GM23248 (cell line): ENCODE data around the gene CLDN10. TPM values are rescaled to one million over a fixed set of nuclear protein-coding genes. Genes with fewer than 3 reads are reported as not detected.

ENCODE experiments used
- DNase-seq: peaks from one replicate; pipeline ENCODE4 v3.0.0-alpha.2; 2015
- H2AFZ ChIP-seq: fragments of 200-600 bp; sonication (generic); 2 replicates; pipeline ENCODE4 v1.6.1; 2016; ENCODE audit warnings: antibody characterized with exemption
- H3F3A ChIP-seq: fragments of 200-600 bp; sonication (generic); 2 replicates; pipeline ENCODE4 v1.6.1; 2016; ENCODE audit warnings: mild to moderate bottlenecking, antibody characterized with exemption, mixed run types; ENCODE audit not compliant: insufficient read depth
- H3K27ac ChIP-seq: fragments of 200-600 bp; sonication (generic); 2 replicates; pipeline ENCODE4 v1.5.1; 2016; ENCODE audit warnings: mild to moderate bottlenecking
- H3K27me3 ChIP-seq: fragments of 200-600 bp; sonication (generic); replicated peaks from 2 replicates; pipeline ENCODE4 v1.6.1; 2016; ENCODE audit warnings: mild to moderate bottlenecking; ENCODE audit not compliant: insufficient read depth
- H3K36me3 ChIP-seq: fragments of 200-600 bp; sonication (generic); 2 replicates; pipeline ENCODE4 v1.6.1; 2016; ENCODE audit warnings: low read depth, mild to moderate bottlenecking
- H3K4me1 ChIP-seq: fragments of 200-600 bp; sonication (generic); 2 replicates; pipeline ENCODE4 v1.6.1; 2016; ENCODE audit warnings: mild to moderate bottlenecking; ENCODE audit not compliant: insufficient read depth
- H3K4me2 ChIP-seq: fragments of 200-600 bp; sonication (generic); one replicate; pipeline ENCODE4 v1.6.1; 2016; ENCODE audit warnings: mild to moderate bottlenecking; ENCODE audit not compliant: unreplicated experiment
- H3K4me3 ChIP-seq: fragments of 200-600 bp; sonication (generic); 2 replicates; pipeline ENCODE4 v1.5.1; 2016; ENCODE audit warnings: mild to moderate bottlenecking
- H3K79me2 ChIP-seq: fragments of 200-600 bp; sonication (generic); 2 replicates; pipeline ENCODE4 v1.6.1; 2016; ENCODE audit warnings: mild to moderate bottlenecking; ENCODE audit not compliant: insufficient read depth
- H3K9ac ChIP-seq: fragments of 200-600 bp; sonication (generic); 2 replicates; pipeline ENCODE4 v1.6.1; 2016; ENCODE audit warnings: mild to moderate bottlenecking
- H3K9me2 ChIP-seq: fragments of 200-600 bp; sonication (generic); 2 replicates; pipeline ENCODE4 v1.6.1; 2016; ENCODE audit warnings: mixed run types, mild to moderate bottlenecking, moderate library complexity; ENCODE audit not compliant: insufficient read depth
- H3K9me3 ChIP-seq: fragments of 200-600 bp; sonication (generic); one replicate; pipeline ENCODE4 v1.6.1; 2017; ENCODE audit warnings: low read depth
- H4K20me1 ChIP-seq: fragments of 200-600 bp; sonication (generic); 2 replicates; pipeline ENCODE4 v1.6.0; 2016; ENCODE audit not compliant: insufficient read depth
- EZH2 ChIP-seq: fragments of 200-600 bp; sonication (generic); IDR thresholded peaks from 2 replicates; pipeline ENCODE4 v1.6.1; 2018; ENCODE audit warnings: antibody characterized with exemption, mild to moderate bottlenecking; ENCODE audit not compliant: insufficient read depth, poor library complexity, severe bottlenecking
- EZH2phosphoT487 ChIP-seq: fragments of 200-600 bp; sonication (generic); IDR thresholded peaks from 2 replicates; pipeline ENCODE4 v1.6.1; 2018; ENCODE audit warnings: antibody characterized with exemption, moderate library complexity, mild to moderate bottlenecking, low read depth; ENCODE audit not compliant: insufficient read depth
- WGBS, 2 experiments: methylation state at CpG; one replicate each; pipeline ENCODE4 v1.1.6; 2015 to 2017; ENCODE audit warnings: low lambda C conversion rate in 2 of 2, low coverage in 1 of 2; ENCODE audit errors: missing lambda C conversion rate in 2 of 2; 5-methylcytosine and 5-hydroxymethylcytosine counted together
- in situ Hi-C: fragments of 300-500 bp; cut with MboI; formaldehyde crosslinking; loops from 2 replicates; pipeline ENCODE4 v1.15.0; 2020
- polyA plus RNA-seq: library from polyadenylated mRNA; unstranded; fragments of >200 nt; fragmentation: Nextera tagmentation; extraction: Ambion mirVana; gene quantifications from 2 replicates; pipeline ENCODE4 v1.2.1, GENCODE V29; 2016
- total RNA-seq: library from RNA; depleted of rRNA; stranded (reverse); fragments of >200 nt; shearing (Covaris generic); gene quantifications from 2 replicates; pipeline ENCODE4 v1.2.3, GENCODE V29; 2014; rRNA removed

Gene CLDN10, protein sequence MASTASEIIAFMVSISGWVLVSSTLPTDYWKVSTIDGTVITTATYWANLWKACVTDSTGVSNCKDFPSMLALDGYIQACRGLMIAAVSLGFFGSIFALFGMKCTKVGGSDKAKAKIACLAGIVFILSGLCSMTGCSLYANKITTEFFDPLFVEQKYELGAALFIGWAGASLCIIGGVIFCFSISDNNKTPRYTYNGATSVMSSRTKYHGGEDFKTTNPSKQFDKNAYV
- total RNA-seq (not detected in 2 replicates), polyA plus RNA-seq (0.20 TPM in 1 of 2 replicates, not detected in the other)

DNA sequence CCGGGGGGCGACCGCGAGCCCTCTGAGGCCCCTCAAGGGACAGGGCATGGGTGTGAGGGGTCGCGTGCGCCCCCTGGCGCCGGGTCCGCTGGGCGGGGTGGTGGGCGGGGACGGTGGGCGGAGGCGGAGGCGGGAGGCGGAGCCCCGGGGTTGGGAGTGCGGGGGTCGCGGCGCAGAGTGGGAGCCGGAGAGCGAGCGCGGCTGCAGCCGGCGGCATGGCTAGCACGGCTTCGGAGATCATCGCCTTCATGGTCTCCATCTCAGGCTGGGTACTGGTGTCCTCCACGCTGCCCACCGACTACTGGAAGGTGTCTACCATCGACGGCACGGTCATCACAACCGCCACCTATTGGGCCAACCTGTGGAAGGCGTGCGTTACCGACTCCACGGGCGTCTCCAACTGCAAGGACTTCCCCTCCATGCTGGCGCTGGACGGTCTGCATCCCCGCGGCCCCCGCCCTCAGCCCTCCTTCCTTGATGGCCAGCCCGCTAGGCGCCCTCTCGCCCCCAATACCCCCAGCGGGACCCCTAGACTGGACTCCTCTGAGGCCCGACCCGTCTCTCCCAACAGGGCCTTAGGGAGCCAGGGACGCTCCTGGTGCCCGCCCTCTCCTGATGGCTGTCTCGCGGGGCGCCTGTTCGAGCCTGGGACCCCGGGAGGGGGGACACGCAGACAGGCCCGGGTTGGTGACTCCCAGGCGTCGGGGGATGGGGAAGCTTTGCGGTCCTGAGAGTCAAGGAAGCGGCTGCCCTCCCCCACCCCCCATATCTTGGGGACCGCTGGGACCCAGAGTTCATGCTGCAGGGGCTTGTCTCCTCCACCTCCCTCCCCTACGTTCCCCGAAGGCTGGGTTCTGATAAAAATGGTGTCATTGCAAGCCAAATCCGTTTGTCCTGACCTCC lies at the start of gene CLDN10:
TSS of gene CLDN10 (plus strand) at position 182 of the 903 bp plus-strand sequence. CDS start at position 216, 34 bp downstream.
- Histone ChIP-seq H3K9me2 (no peaks in the 10 kb centered on the region), H2AFZ (no peak within 1 kb of the TSS), H3K9ac (no peak within 1 kb of the TSS), H3K27me3 (peaks cover 85% of the 10 kb centered on the region), H3K9me3 (no peaks in the 10 kb centered on the region), H3F3A (no peaks in the 10 kb centered on the region), H3K36me3 (no peaks in the 10 kb centered on the region), H3K4me3 (no peak within 1 kb of the TSS), H3K4me2 (no peak within 1 kb of the TSS), H3K79me2 (no peaks in the 10 kb centered on the region), H3K4me1 (no peaks in the 10 kb centered on the region), H3K27ac (no peak within 1 kb of the TSS), H4K20me1 (no peaks in the 10 kb centered on the region)
- 4 to 5% methylated on average over 22 to 68 of the region's 70 CpGs for WGBS, 2 experiments
- in situ Hi-C loops = no loop called here
- DNase-seq = no peak
- TF ChIP-seq EZH2 = peak; percentile 83
- TF ChIP-seq EZH2phosphoT487 = no peak

DNA sequence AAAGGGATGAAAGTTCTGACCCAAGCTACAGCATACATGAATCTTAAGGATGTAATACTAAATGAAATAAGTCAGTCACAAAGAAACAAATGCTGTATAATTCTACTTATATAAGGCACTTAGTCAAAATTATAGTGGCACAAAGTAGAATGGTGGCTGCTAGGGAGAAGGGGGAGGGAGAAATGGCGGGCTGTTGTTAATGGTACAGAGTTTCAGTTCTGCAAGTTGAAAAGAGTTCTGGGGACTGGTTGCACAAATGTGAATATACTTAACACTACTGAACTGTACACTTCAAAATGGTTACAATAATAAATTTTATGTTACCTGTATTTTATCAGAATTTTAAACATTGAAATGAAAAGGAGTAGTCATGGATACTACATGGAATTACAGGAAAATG lies 48.9 kb upstream of the CLDN10 start:
- no peaks in the 10 kb centered on the region for H4K20me1 ChIP-seq
- H3F3A ChIP-seq = no peaks in the 10 kb centered on the region
- H3K4me1 ChIP-seq = no peaks in the 10 kb centered on the region
- in situ Hi-C loops = no loop called here
- H3K4me2 ChIP-seq = no peak overlapping the region
- no peaks in the 10 kb centered on the region; the same call in 1 of the 2 replicates for H3K27me3 ChIP-seq
- H2AFZ ChIP-seq = no peak overlapping the region
- no peaks in the 10 kb centered on the region for H3K79me2 ChIP-seq
- H3K36me3 ChIP-seq = no peaks in the 10 kb centered on the region
- TF ChIP-seq EZH2phosphoT487 (no peak), EZH2 (no peak)
- no peak overlapping the region for H3K9ac ChIP-seq
- no peak overlapping the region for H3K27ac ChIP-seq
- whole genome bisulfite sequencing, 2 experiments = 43 to 65% methylated on average over 1 of the region's 1 CpG
- no peak overlapping the region for H3K4me3 ChIP-seq
- H3K9me2 ChIP-seq = no peaks in the 10 kb centered on the region
- H3K9me3 ChIP-seq = no peaks in the 10 kb centered on the region
- no peak for DNase-seq

DNA sequence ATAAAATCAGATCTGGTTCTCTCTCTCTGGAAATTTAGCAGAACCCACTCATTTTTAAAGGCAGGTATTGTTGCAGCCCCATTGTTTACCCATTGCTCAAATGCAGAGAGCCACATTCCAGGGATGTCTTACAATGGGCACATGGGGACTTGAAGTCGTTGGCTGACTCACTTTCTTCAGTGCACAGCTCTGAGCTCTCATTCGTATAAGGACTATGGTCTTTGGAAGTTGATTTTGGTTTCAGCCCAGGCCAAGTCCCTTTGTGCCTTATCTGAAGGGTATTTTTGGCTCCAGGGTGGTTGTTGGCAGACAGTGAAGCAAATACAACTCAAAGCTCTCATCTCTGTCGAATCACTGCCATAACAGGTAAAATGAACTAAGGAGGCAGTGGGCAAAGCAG lies 47.3 kb upstream of the CLDN10 start:
- Histone ChIP-seq H3K4me1 (no peaks in the 10 kb centered on the region), H3K27ac (no peak overlapping the region), H4K20me1 (no peaks in the 10 kb centered on the region), H3K9me2 (no peaks in the 10 kb centered on the region), H2AFZ (no peak overlapping the region), H3K9me3 (no peaks in the 10 kb centered on the region), H3K36me3 (no peaks in the 10 kb centered on the region), H3K4me3 (no peak overlapping the region), H3F3A (no peaks in the 10 kb centered on the region), H3K27me3 (no peaks in the 10 kb centered on the region), H3K4me2 (no peak overlapping the region), H3K79me2 (no peaks in the 10 kb centered on the region), H3K9ac (no peak overlapping the region)
- 38 to 42% methylated on average over 3 of the region's 3 CpGs for WGBS, 2 experiments
- no peak for TF ChIP-seq EZH2phosphoT487
- TF ChIP-seq EZH2 = no peak
- in situ Hi-C loops = no loop called here
- DNase-seq = no peak

DNA sequence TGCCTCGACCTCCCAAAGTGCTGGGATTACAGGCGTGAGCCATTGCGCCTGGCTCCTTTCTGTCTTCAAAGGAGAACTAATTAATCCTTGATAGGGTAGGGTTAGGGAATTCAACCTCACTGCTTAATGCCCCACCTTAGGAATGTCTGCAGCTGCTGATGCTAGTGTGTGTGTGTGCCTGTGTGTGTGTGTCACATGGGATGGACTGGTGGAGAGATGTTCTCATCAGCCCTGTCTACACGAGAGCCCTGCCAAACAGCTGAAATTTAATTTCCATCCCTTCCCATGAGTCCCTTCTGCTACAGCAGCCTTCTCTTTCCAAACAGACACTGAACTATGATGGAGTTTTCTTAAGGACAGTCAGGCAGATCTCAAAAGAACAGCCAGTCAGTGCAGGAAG lies 46.5 kb upstream of the CLDN10 start:
- Histone ChIP-seq H3K9me2 (no peaks in the 10 kb centered on the region), H3K4me2 (no peak overlapping the region), H3K36me3 (no peaks in the 10 kb centered on the region), H2AFZ (no peak overlapping the region), H3K9me3 (no peaks in the 10 kb centered on the region), H3K4me3 (no peak overlapping the region), H4K20me1 (no peaks in the 10 kb centered on the region), H3K27me3 (no peaks in the 10 kb centered on the region), H3K9ac (no peak overlapping the region), H3F3A (no peaks in the 10 kb centered on the region), H3K79me2 (no peaks in the 10 kb centered on the region), H3K27ac (no peak overlapping the region), H3K4me1 (no peaks in the 10 kb centered on the region)
- 27 to 30% methylated on average over 4 of the region's 4 CpGs for WGBS, 2 experiments
- TF ChIP-seq EZH2phosphoT487 (no peak), EZH2 (no peak)
- in situ Hi-C loops = no loop called here
- DNase-seq = no peak
